HepG2 (cell line): ENCODE measurements around the gene PSMD5. TPM values are rescaled to one million over a fixed set of nuclear protein-coding genes. Genes with fewer than 3 reads are reported as not detected.

Experiments
- ATF4 ChIP-seq, 2 experiments: fragments of 450-650 bp in 1 of 2; sonication (generic) in 1 of 2; formaldehyde crosslinking; IDR thresholded peaks; 2 replicates each; pipeline versions ENCODE4 v1.5.0 to v1.8.0; 2020 to 2022; ENCODE audit warnings: mild to moderate bottlenecking in 1 of 2, missing genetic modification reagents in 1 of 2
- BRD4 ChIP-seq: sonication (generic); formaldehyde crosslinking; IDR thresholded peaks from 2 replicates; pipeline ENCODE4 v1.4.0; 2020; ENCODE audit warnings: missing genetic modification reagents
- DMAP1 ChIP-seq: IDR thresholded peaks from 2 replicates; pipeline ENCODE4 v1.6.1; 2016
- ISL2 ChIP-seq: sonication (generic); formaldehyde crosslinking; IDR thresholded peaks from 2 replicates; pipeline ENCODE4 v1.5.0; 2020; ENCODE audit warnings: missing genetic modification reagents
- MED8 ChIP-seq: sonication (generic); formaldehyde crosslinking; IDR thresholded peaks from 2 replicates; pipeline ENCODE4 v1.8.1; 2023; ENCODE audit warnings: mild to moderate bottlenecking, missing genetic modification reagents; ENCODE audit not compliant: insufficient replicate concordance
- NFE2 ChIP-seq: sonication (generic); formaldehyde crosslinking; IDR thresholded peaks from 2 replicates; pipeline ENCODE4 v1.4.0; 2020; ENCODE audit warnings: missing genetic modification reagents
- PLRG1 ChIP-seq: fragments of 450-650 bp; conservative IDR thresholded peaks from 2 replicates; pipeline ENCODE4 v1.6.1; 2016
- RFX1 ChIP-seq: fragments of 450-650 bp; IDR thresholded peaks from 2 replicates; pipeline ENCODE4 v1.6.1; 2017
- ZNF180 ChIP-seq: sonication (generic); formaldehyde crosslinking; IDR thresholded peaks from 2 replicates; pipeline ENCODE4 v1.4.0; 2020; ENCODE audit warnings: low read depth, missing genetic modification reagents, borderline replicate concordance
- ZNF484 ChIP-seq: sonication (generic); formaldehyde crosslinking; IDR thresholded peaks from 2 replicates; pipeline ENCODE4 v1.5.1; 2020; ENCODE audit warnings: mild to moderate bottlenecking, low read depth, missing genetic modification reagents, borderline replicate concordance
- ZNF512B ChIP-seq: sonication (generic); formaldehyde crosslinking; IDR thresholded peaks from 2 replicates; pipeline ENCODE4 v1.5.1; 2020; ENCODE audit warnings: missing genetic modification reagents, mild to moderate bottlenecking, borderline replicate concordance
- polyA plus RNA-seq, 8 experiments: library from polyadenylated mRNA; depleted of rRNA in 3 of 8; stranded (reverse) in 7 of 8; unstranded in 1 of 8; fragments of >200 nt; fragmentation: Illumina TruSeq in 4 of 8; extraction: Trizol in 4 of 8; gene quantifications; 2 replicates each; pipeline versions ENCODE4 v1.2.1 to v1.2.3, GENCODE V29; 2011 to 2016; ENCODE audit warnings: low read depth in 4 of 8, missing spikeins in 1 of 8, mixed read lengths in 1 of 8; ENCODE audit not compliant: insufficient read depth in 1 of 8
- total RNA-seq, 5 experiments: library from RNA; depleted of rRNA; stranded (reverse); fragments of >200 nt; fragmentation: Illumina TruSeq; extraction: Trizol; gene quantifications; 2 replicates each; pipeline ENCODE4 v1.2.3, GENCODE V29; 2016; ENCODE audit warnings: low read depth in 1 of 5
- TF ChIP-seq, protein P1 (sequence below): IDR thresholded peaks from 2 replicates; pipeline ENCODE4 v1.6.1; 2012; ENCODE audit warnings: low read length, improper control_type of control experiment
- TF ChIP-seq, protein P2 (sequence below): sonication (generic); formaldehyde crosslinking; IDR thresholded peaks from 2 replicates; pipeline ENCODE4; 2020; ENCODE audit warnings: missing genetic modification reagents, mild to moderate bottlenecking, borderline replicate concordance
- TF ChIP-seq, protein P3 (sequence below): sonication (generic); formaldehyde crosslinking; IDR thresholded peaks from 2 replicates; pipeline ENCODE4 v1.4.0; 2020; ENCODE audit warnings: missing genetic modification reagents

PSMD5 gene
- total and polyA plus RNA-seq, 2 of the 13 experiments (the other 11 are each of a cell fraction or from before 2014, with no cell fraction given) = 12.7 to 18.1 TPM

DNA sequence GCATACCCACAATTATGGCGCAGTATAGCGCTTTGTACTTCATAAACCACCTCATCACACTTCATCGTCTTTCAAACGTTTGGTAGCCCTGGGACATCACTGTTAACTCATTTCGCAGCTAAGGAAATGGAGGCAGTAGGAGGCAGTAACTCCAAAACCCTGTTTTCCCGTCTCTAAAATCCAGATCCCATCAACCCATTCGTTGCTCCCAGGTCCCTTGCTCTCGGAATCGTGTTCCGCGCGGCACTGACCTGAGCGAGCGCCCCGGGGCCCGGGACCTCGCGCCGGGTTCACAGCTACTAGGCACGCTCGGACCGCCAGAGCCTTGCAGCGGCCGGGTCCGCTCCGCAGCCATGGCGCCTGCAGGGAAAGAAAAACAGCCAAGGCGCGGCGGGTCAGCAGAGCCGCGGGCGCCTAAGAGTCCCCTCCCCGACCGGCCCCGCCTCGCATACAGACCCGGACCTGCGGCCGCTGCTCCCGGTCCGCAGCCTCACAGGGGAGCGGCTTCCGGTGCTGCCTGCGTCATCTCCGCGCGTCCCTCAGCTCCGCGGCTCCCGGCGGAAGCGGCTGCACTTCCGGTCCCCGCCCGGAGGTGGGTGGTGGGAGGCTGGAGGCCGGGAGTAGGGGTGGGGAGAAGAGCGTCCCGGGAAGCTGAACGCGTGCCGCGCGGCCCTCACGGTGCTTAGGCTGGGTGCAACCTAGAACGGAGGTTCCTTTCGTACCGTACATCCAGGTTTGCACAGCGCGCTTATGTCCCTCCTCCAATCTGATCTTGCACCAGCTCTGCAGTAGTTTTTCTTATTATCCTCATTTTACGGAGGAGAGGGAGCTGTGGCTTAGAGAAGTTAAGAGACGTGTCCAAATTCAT lies 49.6 kb downstream of the PSMD5 start, which contains the start of gene FBXW2 (continued):
- TF ChIP-seq, protein P1, sequence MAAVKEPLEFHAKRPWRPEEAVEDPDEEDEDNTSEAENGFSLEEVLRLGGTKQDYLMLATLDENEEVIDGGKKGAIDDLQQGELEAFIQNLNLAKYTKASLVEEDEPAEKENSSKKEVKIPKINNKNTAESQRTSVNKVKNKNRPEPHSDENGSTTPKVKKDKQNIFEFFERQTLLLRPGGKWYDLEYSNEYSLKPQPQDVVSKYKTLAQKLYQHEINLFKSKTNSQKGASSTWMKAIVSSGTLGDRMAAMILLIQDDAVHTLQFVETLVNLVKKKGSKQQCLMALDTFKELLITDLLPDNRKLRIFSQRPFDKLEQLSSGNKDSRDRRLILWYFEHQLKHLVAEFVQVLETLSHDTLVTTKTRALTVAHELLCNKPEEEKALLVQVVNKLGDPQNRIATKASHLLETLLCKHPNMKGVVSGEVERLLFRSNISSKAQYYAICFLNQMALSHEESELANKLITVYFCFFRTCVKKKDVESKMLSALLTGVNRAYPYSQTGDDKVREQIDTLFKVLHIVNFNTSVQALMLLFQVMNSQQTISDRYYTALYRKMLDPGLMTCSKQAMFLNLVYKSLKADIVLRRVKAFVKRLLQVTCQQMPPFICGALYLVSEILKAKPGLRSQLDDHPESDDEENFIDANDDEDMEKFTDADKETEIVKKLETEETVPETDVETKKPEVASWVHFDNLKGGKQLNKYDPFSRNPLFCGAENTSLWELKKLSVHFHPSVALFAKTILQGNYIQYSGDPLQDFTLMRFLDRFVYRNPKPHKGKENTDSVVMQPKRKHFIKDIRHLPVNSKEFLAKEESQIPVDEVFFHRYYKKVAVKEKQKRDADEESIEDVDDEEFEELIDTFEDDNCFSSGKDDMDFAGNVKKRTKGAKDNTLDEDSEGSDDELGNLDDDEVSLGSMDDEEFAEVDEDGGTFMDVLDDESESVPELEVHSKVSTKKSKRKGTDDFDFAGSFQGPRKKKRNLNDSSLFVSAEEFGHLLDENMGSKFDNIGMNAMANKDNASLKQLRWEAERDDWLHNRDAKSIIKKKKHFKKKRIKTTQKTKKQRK = no peak
- TF ChIP-seq, protein P2, sequence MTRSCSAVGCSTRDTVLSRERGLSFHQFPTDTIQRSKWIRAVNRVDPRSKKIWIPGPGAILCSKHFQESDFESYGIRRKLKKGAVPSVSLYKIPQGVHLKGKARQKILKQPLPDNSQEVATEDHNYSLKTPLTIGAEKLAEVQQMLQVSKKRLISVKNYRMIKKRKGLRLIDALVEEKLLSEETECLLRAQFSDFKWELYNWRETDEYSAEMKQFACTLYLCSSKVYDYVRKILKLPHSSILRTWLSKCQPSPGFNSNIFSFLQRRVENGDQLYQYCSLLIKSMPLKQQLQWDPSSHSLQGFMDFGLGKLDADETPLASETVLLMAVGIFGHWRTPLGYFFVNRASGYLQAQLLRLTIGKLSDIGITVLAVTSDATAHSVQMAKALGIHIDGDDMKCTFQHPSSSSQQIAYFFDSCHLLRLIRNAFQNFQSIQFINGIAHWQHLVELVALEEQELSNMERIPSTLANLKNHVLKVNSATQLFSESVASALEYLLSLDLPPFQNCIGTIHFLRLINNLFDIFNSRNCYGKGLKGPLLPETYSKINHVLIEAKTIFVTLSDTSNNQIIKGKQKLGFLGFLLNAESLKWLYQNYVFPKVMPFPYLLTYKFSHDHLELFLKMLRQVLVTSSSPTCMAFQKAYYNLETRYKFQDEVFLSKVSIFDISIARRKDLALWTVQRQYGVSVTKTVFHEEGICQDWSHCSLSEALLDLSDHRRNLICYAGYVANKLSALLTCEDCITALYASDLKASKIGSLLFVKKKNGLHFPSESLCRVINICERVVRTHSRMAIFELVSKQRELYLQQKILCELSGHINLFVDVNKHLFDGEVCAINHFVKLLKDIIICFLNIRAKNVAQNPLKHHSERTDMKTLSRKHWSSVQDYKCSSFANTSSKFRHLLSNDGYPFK (CRISPR knock-in tag) = peak; percentile 94
- no peak for TF ChIP-seq NFE2
- TF ChIP-seq, protein P3, sequence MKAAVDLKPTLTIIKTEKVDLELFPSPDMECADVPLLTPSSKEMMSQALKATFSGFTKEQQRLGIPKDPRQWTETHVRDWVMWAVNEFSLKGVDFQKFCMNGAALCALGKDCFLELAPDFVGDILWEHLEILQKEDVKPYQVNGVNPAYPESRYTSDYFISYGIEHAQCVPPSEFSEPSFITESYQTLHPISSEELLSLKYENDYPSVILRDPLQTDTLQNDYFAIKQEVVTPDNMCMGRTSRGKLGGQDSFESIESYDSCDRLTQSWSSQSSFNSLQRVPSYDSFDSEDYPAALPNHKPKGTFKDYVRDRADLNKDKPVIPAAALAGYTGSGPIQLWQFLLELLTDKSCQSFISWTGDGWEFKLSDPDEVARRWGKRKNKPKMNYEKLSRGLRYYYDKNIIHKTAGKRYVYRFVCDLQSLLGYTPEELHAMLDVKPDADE = no peak
- TF ChIP-seq ZNF180 (CRISPR knock-in tag) = no peak
- TF ChIP-seq ZNF512B (CRISPR knock-in tag) = peak; percentile 31
- TF ChIP-seq BRD4 (CRISPR knock-in tag) = peak; percentile 96
- TF ChIP-seq RFX1 = no peak
- peak; percentile 89 for TF ChIP-seq MED8
- TF ChIP-seq ATF4 (CRISPR knock-in tag; IDR thresholded peaks at IDR 0.05) = no peak; a peak in 1 of 4 replicates
- no peak for TF ChIP-seq ZNF484 (CRISPR knock-in tag)
- TF ChIP-seq PLRG1 = no peak
- TF ChIP-seq DMAP1 (CRISPR knock-in tag) = peak; percentile 96
- TF ChIP-seq ISL2 = peak; percentile 84; the same call in 1 of the 2 replicates
